Measurements from ENCODE around the gene USP36. TPM values are rescaled to one million over a fixed set of nuclear protein-coding genes. Genes with fewer than 3 reads are reported as not detected.

USP36 gene
- total and polyA plus RNA-seq, 4 donors = 22.2 to 61.5 (median 44.9) TPM

DNA sequence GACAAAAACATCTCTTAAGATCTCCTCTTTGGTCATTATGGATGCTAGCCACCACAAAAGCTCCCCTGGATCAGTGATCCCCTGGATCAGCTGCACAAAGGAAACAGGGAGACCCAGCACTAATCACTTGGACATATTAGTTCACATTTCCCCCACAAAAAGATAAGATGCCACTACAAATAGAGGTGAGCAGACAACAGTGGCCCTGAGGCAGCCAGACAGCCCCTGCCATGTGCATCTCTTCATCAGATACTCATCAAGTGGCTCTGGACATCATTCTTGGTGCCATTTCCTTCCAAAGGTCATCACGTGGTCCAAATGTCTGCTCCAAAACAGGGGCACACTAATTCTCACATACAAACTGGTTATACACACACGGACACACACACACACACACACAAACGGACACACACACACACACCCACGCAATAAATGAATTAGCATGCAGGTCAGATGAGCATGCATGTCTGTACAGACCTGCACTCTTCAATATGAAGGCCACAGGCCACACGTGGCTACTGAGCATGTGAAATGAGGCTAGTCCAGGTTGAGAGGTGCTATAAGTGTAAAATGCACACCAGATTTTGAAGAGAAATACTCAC lies 4.1 kb downstream of the USP36 start:
- Histone ChIP-seq H3K36me3 (ENCODE audit: control insufficient read depth in 4 of 4, insufficient read depth in 4 of 4, low read length in 4 of 4) (peaks cover 27 to 39% (median 37%) of the 10 kb centered on the region in 4 donors), H3K4me3 (no peak overlapping the region), H3K27me3 (ENCODE audit: control insufficient read depth in 3 of 3, insufficient read depth in 3 of 3, low read length in 2 of 3) (no peaks in the 10 kb centered on the region), H3K9ac (ENCODE audit: insufficient read depth in 1 of 2, low read length in 2 of 2) (no peak overlapping the region), H3K9me3 (ENCODE audit: control insufficient read depth in 4 of 4, insufficient read depth in 3 of 4, low read length in 3 of 4) (no peaks in the 10 kb centered on the region), H3K4me1 (ENCODE audit: control insufficient read depth in 5 of 5, insufficient read depth in 5 of 5, low read length in 5 of 5) (peaks cover 0 to 19% (median 12%) of the 10 kb centered on the region in 5 donors), H3K27ac (ENCODE audit: low read depth in 1 of 2, low read length in 1 of 2) (no peak overlapping the region)
- WGBS, 2 donors = 85 to 91% methylated on average over 5 of the region's 5 CpGs
- ATAC-seq (ENCODE audit: insufficient read depth, low FRiP score) (no peak), DNase-seq (no peak)
- no peak for TF ChIP-seq CTCF (IDR thresholded peaks at IDR 0.05; ENCODE audit: control extremely low read depth, extremely low read depth)

GRCh38 chr17:78834571-78834970 lies 6.0 kb downstream of the USP36 start:
- H3K4me3 ChIP-seq = no peak overlapping the region
- ATAC-seq (ENCODE audit: insufficient read depth, low FRiP score) (no peak), DNase-seq (no peak)
- no peak overlapping the region for H3K9ac ChIP-seq (ENCODE audit: insufficient read depth in 1 of 2, low read length in 2 of 2)
- H3K27me3 ChIP-seq (ENCODE audit: control insufficient read depth in 3 of 3, insufficient read depth in 3 of 3, low read length in 2 of 3) = no peaks in the 10 kb centered on the region
- peaks cover 0 to 12% (median 10%) of the 10 kb centered on the region in 5 donors for H3K4me1 ChIP-seq (ENCODE audit: control insufficient read depth in 5 of 5, insufficient read depth in 5 of 5, low read length in 5 of 5)
- H3K9me3 ChIP-seq (ENCODE audit: control insufficient read depth in 4 of 4, insufficient read depth in 3 of 4, low read length in 3 of 4) = no peaks in the 10 kb centered on the region
- peaks cover 27 to 50% (median 44%) of the 10 kb centered on the region in 4 donors for H3K36me3 ChIP-seq (ENCODE audit: control insufficient read depth in 4 of 4, insufficient read depth in 4 of 4, low read length in 4 of 4)
- 94 to 95% methylated on average over 8 of the region's 8 CpGs for WGBS, 2 donors
- TF ChIP-seq CTCF (IDR thresholded peaks at IDR 0.05; ENCODE audit: control extremely low read depth, extremely low read depth) = no peak
- H3K27ac ChIP-seq (ENCODE audit: low read depth in 1 of 2, low read length in 1 of 2) = no peak overlapping the region

- H3K4me3 ChIP-seq = no peak overlapping the region
- no peaks in the 10 kb centered on the region for H3K4me1 ChIP-seq (ENCODE audit: control insufficient read depth in 5 of 5, insufficient read depth in 5 of 5, low read length in 5 of 5)
- H3K27me3 ChIP-seq (ENCODE audit: control insufficient read depth in 3 of 3, insufficient read depth in 3 of 3, low read length in 2 of 3) = no peaks in the 10 kb centered on the region
- H3K9me3 ChIP-seq (ENCODE audit: control insufficient read depth in 4 of 4, insufficient read depth in 3 of 4, low read length in 3 of 4) = no peaks in the 10 kb centered on the region
- ATAC-seq (ENCODE audit: insufficient read depth, low FRiP score) (no peak), DNase-seq (no peak)
- peaks cover 29 to 60% (median 50%) of the 10 kb centered on the region in 4 donors for H3K36me3 ChIP-seq (ENCODE audit: control insufficient read depth in 4 of 4, insufficient read depth in 4 of 4, low read length in 4 of 4)
- 92 to 95% methylated on average over 2 of the region's 2 CpGs for WGBS, 2 donors
- no peak overlapping the region for H3K27ac ChIP-seq (ENCODE audit: low read depth in 1 of 2, low read length in 1 of 2)
- no peak overlapping the region for H3K9ac ChIP-seq (ENCODE audit: insufficient read depth in 1 of 2, low read length in 2 of 2)
- no peak for TF ChIP-seq CTCF (IDR thresholded peaks at IDR 0.05; ENCODE audit: control extremely low read depth, extremely low read depth)
Measured at GRCh38 chr17:78832541-78832810, 8.1 kb downstream of the USP36 start.
